Activated T-helper 1 cell treated with Interleukin-2 at 50 U/mL for 16 hours (primary cell): ENCODE results near the gene THSD7A.

Source experiments
- DNase-seq: peaks from one replicate; pipeline ENCODE4 v3.0.0-alpha.2; 2020; ENCODE audit warnings: low read depth

Gene THSD7A

DNA sequence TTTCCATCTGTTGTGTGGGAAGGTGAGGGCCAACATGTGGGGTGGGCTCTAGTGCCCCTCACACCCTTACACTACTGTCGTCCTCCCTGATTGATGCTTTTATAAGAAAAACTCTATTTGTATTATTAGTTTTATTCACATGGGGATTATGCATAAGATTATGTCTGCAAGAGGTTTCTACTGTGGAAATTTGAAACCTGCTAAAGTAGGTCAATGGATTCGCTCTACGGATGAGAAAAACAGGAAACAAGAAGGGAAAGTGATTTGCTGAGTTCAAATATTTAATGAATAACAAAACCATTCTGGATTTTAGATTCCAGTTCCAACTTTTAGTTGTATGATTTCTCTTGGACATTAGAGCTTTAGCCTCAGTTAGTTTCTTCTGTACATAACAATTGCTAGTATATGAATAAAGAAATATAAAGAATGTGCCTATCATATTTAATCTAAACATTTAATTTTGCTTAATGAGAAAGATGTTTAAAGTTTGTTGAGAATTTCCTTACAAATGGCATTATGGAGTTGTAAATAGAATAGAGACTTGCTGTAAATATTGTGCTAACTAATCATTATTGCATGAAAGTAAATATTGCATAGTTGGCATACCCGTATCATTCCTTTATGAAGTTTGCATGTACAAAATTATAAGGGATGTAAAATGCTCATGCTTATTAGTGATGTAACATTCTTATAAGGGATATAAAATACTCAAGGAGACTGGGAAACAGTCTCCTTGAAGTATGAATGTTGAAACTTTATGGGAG, 193.8 kb downstream of the THSD7A start:
- DNase-seq = no peak

DNA sequence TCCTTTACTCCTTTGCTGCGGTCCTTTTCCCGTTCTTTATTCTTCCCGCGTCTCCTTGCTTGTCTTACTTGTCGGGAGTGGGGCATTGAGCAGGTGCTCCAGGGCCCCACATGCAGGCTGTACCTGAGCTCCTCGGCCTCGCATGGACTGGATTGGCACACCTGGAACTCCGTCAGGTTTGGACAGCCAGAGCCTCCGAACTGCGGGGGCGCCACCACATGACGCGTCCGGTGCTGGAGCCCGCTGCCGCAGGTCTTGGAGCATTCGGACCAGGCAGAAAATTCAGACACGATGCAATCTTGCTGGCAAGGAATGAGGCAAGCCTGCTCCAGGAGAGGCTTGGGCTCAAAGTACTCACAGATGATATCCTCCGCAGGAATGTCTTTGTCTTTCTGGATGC, 195.7 kb downstream of the THSD7A start:
- no peak for DNase-seq

DNA sequence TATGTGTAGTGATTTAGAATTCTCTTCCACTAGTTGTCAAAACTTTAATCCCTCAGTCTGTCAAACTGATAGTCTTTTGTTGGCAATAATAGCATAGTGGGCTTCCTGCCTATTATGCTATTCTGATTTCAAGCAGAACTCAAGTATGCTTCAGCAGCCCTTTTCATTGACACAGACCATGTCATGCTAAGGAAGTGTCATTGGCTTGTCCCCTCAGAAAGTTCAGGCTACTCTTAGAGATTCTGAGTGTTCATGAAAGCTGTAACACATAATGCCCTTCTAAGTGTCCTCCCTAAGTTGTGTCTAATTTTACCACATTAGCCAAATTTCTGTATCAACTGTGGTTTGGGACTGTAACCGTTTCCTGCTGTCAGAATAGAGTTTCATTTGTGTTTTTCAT, 198.7 kb downstream of the THSD7A start:
- no peak for DNase-seq

DNA sequence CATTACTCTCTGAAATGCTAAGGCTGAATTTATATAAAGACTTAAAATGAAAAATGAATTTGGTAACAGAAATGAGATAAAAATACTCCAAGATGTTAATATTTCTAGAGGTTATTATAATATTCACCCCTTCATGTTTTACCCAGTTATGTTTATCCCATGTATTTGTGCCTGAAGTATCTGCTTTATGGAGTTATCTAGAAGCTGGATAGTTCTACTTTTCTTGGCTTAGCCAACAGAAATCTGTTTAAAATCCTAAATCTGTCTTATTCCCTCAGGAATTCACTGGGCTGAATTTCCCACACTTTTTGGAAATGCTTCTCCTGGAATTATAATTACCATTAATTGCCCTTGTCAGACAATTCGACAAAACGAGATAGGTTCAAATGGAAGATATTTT, 201.6 kb downstream of the THSD7A start:
- no peak for DNase-seq

DNA sequence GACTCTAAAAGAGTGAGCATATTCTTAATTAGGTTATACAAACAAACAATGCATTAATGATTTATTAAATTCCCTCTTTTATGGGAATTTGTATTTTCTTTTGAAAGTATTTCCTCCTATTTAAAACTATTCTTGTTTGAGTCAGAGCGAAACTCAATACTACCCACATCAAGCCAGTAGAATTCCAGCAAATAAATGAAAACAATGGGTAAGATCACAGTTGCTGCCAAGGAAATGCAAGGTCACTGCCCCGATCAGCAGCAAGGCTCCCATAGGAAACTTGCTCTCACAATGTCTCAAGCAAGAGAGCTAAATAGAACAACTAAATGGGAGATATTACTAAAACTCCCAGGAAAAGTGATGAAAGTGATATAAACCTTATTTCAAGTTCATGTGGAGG, 206.3 kb downstream of the THSD7A start:
- no peak for DNase-seq

DNA sequence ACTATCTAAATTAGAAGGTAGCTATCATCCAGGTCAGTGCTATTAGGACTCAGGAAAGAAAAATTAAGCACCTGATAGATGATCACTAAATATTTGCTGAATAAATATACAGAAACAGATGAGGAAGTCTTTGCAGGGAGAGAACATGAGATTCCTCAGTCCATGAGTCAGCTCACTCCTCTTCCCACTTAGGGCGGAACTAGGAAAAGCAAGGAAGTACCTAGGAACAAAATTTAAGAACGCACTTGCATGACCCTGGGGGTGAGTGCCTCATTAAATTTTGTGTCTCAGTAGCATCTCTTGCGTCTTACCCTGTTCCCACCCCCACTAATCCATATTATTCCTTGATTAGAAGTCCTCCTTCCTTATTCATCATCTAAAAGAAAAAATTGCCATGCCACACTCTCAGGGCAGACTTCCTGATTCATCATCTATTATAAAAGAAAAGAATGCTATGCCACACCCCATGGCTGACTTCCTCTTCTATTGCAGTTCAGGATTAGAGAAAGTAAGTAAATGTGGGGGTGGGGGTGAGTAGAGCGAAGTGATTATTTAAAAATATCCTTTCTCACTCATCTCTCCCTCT, 208.8 kb downstream of the THSD7A start:
- DNase-seq = no peak

DNA sequence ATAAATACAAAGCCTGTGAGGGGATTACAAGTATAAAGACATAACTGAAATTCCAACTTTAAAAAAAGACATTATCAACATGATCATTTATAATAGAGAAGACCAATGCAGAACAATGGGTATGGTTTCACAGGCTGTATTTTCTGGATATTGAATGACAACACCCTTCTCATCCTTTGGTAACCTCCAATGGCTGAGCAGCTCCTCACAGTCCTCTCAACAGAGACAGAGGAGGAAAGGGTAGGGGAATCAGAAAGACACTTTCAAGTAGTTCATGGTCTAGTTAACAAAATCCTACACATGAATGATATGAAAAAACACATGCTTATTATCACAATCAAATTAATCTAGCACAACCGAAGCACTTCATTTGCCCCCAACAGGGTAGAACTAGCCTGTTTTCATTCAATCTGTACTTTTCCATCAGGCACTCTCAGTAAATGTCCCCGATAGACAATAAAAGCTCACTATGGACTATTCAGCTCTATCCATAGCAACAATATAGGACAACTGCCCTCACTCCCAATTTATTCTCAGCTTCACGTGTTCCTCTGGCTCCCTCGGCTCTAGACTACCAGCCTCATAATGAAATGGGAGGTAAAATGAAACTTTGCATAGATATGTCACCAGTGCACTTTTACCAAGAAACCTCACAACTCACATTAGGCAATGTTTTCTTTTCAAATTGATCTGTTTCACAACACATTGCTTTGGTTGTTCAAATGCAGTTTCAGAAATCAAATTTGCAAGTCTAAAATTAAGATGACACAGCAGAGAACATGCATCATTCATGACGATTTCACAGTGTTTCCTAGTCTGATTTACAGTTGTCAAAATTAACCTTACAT, 211.4 kb downstream of the THSD7A start:
- no peak for DNase-seq

DNA sequence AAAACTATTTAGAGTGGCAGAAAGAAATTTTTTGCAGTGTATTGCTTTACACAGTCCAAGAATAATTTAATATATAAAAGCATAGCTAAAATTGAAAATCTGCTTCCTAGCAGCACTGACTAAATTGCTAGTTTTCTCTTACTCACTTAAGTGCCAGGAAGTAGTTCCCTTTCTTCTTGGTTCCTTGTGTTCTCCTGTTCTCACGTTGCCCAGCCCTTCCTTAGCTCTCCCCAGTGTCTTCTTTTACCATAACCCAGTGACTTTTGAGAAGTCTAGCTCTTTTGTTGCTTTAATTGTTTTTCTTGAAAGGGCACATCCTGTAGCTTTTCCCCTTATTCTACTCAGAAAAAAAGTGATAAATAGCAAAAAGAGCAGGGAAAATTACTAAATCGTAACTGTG, 215.5 kb downstream of the THSD7A start:
- no peak for DNase-seq

DNA sequence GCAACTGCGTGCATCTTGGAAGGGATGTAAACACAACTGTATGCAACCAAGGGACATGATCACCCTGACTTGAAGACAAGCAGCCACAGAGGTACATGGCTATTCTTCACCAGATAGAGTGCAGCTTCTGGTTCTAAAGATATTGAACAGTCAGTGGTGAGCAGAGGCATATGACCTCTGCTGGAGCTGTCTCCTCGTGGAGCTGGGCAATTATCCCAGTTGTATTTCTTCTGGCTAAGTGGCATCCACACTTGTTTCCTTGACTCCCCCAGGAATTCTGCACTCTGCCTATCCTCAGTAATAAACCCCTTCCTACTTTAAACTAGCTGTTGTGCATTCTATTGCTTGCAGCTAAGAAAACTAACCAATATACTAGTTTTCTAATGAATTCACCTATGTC, 216.8 kb downstream of the THSD7A start:
- no peak for DNase-seq

DNA sequence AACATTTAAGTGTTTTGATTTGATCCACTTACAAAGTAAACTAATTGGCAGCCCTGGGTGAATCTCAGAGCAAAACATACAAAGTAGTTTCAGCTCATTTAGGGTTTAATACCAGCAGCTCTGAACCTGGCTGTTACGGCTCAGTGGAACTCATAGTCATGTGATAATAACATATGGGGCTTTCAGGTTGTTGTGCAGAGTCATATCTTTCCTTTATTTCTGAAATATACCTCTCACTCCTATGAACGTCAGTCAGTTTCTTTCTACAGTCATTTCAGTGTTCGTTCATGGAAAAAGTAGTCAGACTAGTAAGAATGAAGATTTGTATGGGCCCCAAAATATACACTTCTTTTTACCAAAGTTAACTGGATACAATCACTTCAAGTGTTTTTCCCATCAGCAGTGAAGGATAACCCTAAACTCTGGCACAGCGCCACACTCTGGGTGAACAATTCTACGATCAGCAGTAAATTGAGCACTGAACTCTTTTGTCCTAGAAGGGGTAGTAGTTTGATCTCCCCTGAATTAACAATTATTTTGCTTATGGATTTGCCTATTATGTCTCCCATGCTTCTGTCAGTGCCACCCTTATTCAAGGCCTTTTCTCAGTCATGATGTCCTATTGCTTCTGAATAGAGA, 218.6 kb downstream of the THSD7A start:
- no peak for DNase-seq

DNA sequence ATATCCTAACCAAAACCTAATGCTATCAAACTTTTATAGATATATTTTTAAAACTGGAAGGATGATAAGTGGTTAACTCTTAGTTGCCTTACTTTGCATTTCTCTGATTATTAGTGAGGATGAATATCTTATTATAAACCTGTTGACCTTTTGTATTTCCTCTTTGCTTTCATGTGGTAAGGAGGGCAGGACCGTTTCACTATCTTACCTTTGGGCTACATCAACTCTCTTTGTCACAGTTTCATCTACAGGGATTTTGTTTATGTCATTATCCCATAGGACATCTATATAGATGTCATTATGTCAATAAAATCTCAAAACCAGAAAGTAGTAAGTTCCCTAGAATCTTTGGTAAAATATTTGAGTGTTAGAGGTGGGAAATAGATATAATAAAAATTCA, 219.3 kb downstream of the THSD7A start:
- DNase-seq = no peak

DNA sequence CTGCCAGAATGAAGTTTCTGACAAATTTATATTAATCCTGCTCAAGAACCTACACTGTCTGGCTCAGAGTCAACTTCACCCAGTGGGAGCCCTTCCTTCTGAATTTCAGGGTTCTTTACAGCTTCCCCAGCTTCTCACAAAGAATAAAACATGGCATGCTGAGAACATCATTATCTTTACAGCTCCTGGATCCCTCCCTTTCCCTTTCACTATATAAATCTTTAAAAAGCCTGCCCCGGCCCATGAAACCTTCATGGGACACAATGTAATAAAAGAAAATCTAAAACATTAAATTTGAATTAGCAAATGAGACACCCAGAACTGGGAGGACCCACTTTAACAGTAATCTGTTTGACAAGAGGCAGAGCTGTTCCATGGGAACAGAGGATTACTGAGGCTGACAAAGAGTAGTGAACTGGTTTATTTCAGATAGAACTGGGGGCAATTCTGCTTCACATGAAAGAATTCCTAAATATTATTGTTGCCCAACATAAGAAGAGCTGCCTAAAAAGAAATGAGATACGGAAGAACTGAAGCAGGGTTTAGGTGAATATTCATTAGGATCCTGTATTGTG, 222.8 kb downstream of the THSD7A start:
- no peak for DNase-seq

DNA sequence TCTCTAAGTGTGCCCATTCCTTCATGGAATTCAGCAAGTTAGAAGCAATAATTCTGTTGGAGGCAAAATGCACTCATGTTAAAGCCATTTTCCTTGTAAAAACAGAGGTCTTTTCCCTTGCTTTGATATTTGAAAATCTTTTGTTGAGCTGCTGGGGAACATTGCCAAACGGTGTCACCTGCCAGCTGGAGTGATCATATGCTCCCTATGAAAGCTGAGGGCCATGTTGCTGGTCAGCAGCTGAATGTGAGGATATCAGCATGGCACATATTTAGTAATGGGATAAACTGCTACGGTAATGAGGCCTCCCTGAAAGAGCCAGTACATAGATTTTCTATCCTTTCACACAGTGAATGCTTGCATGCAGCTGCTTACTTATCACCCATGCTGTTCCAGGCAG, 224.3 kb downstream of the THSD7A start:
- DNase-seq = no peak

DNA sequence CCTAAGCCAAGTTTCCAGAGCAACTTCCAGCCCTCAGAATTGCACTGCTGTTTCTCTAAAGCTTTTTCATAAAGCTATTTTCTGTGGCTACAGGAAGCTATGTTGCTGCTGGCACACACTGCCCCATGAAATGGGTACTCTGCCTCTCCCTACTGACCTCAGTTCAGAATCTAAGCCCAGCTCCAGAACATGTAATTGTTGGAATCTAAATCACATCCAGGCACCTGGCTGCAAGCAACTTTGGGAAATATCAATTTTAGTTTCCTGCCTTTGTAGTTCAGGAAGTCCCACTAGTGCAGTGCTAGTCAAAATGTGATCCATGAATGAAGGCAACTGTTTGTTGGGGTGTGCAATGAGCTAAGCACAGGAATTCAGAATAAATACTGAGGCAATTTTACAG, 226.2 kb downstream of the THSD7A start:
- DNase-seq = no peak

DNA sequence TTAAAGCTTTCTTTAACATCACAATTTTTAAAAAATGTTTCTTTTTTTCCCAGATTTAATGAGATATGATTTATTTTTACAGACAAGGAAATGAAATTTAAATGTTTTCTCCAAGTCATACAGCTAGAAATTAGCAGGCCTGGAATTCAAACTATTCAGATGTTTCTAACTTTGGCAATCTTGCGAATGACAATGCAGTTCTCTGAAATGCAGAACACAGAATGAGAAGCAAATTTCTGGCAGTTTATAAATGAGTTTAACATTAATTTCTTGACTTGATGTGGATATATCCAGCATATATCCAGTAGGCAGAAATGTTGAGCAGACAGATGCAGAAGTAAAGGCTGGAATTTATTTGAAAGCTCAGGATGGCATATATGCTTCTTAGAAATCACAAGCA, 227.5 kb downstream of the THSD7A start:
- DNase-seq = no peak

DNA sequence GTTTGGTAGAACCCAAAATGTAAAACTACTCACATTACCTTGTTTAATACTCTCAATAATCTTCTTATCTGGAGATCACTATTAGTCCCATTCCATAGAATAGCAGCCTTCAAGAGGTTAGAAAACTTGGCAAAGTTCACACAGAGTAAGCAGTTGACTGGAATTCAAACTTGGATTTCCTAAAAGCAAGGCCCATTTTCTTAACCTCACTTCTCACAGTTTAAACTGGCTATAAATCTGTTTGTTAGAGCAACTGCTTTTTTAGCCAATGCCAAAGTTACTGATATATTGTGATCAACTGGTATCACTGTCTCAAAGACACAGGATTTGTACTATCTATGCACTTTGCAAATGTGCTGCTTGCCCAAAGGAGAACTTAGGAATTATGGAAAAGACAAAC, 230.2 kb downstream of the THSD7A start:
- DNase-seq = no peak

DNA sequence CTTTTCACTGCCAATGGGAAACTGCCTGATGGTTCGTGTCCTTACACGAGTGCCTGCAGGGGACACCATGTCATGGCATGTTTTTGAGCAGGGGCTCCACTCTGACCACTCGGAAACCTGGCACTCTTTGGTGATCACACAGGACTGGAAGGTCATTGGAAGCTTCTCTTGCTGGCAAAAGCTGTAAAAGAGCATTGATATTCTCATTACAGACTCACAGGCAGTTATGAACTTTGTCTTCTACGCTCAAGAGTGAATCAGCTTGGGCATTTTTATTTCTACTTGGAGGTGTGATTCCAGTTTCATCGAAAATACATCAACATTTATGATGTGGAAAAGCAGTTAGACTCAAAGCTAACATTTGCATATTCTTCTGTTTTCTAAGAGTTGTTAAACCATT, 238.7 kb downstream of the THSD7A start:
- DNase-seq = no peak

DNA sequence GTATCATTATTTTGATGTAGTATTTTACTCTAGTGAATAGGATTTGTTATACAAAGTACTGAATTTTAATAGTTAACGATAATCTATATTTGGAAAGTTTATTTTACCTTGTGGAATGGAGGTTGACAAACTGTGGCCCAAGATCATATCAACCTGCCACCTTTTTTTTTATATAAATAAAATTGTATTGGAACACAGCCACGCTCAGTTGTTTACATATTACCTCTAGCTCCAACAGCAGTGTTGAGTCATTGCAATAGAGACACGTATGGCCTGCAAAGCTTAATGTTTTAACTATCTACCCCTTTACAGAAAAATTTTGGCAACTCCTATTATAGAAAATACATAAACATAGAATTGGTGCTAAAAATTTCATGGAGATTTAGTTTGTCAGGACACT, 239.3 kb downstream of the THSD7A start:
- no peak for DNase-seq

DNA sequence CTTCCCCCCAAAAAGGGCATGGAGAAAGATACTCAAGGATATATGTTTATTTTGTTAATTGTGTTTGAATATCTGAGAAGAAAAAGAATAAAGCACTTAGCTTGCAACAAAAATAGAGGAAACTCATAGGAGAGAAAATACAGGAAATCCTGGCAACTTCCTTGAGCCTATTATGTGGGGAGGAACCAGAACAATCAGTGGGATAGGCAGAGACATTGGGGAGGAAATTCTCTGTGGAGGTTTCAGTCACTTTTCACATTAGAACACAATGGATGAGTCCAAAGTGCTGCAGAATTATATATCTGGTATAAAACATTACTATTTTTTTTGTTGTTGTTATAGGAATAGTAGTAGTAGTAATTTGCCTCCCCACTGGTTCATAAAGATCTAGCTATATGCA, 240.1 kb downstream of the THSD7A start:
- DNase-seq = no peak

DNA sequence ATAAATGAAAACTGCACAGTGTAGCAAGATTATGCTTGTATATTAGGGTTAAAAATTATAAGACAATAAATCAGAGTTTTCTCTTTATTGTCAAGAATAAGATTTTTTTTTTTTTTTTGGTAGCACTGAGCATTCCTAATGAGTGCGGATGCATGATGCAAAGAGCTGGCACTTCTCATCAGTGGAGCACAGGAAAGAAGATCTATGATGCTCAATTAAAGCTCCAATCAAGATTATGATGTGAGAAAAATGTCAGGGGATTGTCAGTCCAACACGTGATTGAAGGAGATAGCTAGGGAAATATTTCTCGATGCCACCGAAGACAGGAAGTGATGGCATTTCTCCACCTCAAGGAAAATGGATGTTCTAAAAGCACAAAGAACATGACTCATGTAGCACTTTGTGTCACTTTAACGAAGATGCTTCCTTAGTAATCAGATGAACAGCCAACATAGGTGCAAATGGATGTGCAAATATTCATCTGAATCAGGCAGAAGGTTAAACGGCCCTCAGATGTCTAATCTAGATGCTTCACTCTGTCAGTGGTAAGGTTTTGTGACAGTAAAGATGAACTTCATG, 240.9 kb downstream of the THSD7A start:
- no peak for DNase-seq

DNA sequence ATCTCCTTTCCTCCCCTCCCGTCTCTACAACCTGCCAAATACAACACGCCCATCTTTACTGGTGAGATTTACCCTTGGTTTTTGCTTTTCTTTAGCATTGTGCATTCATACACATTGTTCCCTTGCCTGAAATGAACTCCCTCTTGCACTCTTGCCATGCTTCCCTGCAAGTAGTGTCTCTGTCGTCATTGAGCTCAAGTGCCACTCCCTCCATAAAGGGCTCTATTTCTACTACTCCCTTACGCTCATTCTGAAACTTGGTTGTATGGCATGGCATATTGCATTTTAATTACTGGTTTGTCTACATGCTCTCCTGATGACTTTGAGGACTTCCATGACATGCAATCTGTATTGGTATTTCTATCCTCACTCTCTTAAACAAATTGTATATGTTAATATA, 242.7 kb downstream of the THSD7A start:
- no peak for DNase-seq

DNA sequence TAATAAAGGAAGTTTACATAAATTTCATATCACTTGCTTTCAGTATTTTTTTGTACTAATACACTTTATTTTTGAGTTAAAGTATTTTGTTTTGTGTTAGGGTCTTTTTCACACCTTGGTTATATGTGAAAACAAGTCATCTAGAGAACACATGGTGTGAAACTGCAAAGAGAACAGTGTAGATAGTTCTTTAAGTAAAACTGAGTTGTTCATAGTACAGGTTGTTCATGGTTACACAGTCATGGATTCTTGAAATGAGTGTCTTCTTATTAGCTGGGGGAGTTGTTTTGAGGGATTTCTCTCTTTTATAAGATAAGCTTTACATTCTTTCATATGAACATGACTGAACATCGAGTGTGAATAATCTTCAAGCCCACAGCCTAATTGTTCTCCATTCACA, 244.2 kb downstream of the THSD7A start:
- DNase-seq = no peak
